Globus pallidus (tissue), 1 donor: ENCODE results near the gene SSR2.

Experiments
- DNase-seq: peaks from one replicate; pipeline ENCODE4 v3.0.0-alpha.2; 2015; ENCODE audit warnings: low spot score

Gene SSR2

GRCh38 chr1:156020293-156021092, at the start of gene SSR2:
Gene SSR2 (minus strand): TSS chr1:156020951. CDS start chr1:156020167, 784 bp downstream.
- peak; percentile 92 for DNase-seq

- no peak for DNase-seq
Measured at GRCh38 chr1:156070548-156070947, 49.8 kb upstream of the SSR2 start.

GRCh38 chr1:156069490-156070455, 49.0 kb upstream of the SSR2 start:
- no peak for DNase-seq

GRCh38 chr1:156067262-156067661, 46.5 kb upstream of the SSR2 start:
- DNase-seq = no peak

GRCh38 chr1:156065871-156066270, 45.1 kb upstream of the SSR2 start:
- DNase-seq = no peak

- no peak for DNase-seq
Measured at GRCh38 chr1:156065212-156065611, 44.5 kb upstream of the SSR2 start.

- DNase-seq = no peak
Measured at GRCh38 chr1:156064615-156065014, 43.9 kb upstream of the SSR2 start.

- DNase-seq = no peak
Measured at GRCh38 chr1:156063997-156064285, 43.2 kb upstream of the SSR2 start.

- no peak for DNase-seq
Measured at GRCh38 chr1:156062189-156062588, 41.4 kb upstream of the SSR2 start.

- DNase-seq = no peak
Measured at GRCh38 chr1:156060937-156061636, 40.3 kb upstream of the SSR2 start, which contains the start of gene RAB25. Gene RAB25 (plus strand): TSS chr1:156061160. CDS start chr1:156061401, 241 bp downstream.

- no peak for DNase-seq
Measured at GRCh38 chr1:156056326-156056849, 35.6 kb upstream of the SSR2 start.

GRCh38 chr1:156055281-156056048, 34.7 kb upstream of the SSR2 start:
- DNase-seq = no peak

GRCh38 chr1:156054500-156055280, 33.9 kb upstream of the SSR2 start, which contains the start of gene LAMTOR2:
Gene LAMTOR2 (plus strand): TSS chr1:156054782. CDS start chr1:156054890, 108 bp downstream.
- DNase-seq = peak; percentile 98

GRCh38 chr1:156053768-156054499, 33.2 kb upstream of the SSR2 start, which contains the start of gene UBQLN4:
Gene UBQLN4 (minus strand): TSS chr1:156053798. CDS start chr1:156053701, 97 bp downstream.
- DNase-seq = peak; percentile 92

- peak; percentile 41 for DNase-seq
Measured at GRCh38 chr1:156052862-156053767, 32.4 kb upstream of the SSR2 start.

GRCh38 chr1:156051011-156051725, 30.4 kb upstream of the SSR2 start:
- no peak for DNase-seq

GRCh38 chr1:156050376-156050775, 29.6 kb upstream of the SSR2 start:
- peak; percentile 84 for DNase-seq
